Type B pancreatic cell (in vitro differentiated cells): ENCODE measurements around the gene NTM. TPM values are rescaled to one million over a fixed set of nuclear protein-coding genes. Genes with fewer than 3 reads are reported as not detected.

Experiments used
- DNase-seq: peaks from one replicate; pipeline ENCODE4 v3.0.0; 2021; ENCODE audit warnings: mixed read lengths; ENCODE audit not compliant: unreplicated experiment; ENCODE audit errors: extremely low spot score
- H3K27ac Mint-ChIP-seq: 2 replicates; pipeline ENCODE4 v1.8.0; 2021; ENCODE audit warnings: mild to moderate bottlenecking, mixed read lengths
- H3K27me3 Mint-ChIP-seq: 2 replicates; pipeline ENCODE4 v1.8.0; 2021; ENCODE audit warnings: mixed read lengths
- H3K36me3 Mint-ChIP-seq: 2 replicates; pipeline ENCODE4 v1.8.0; 2021; ENCODE audit warnings: mixed read lengths
- H3K4me1 Mint-ChIP-seq: one replicate; pipeline ENCODE4 v1.8.0; 2021; ENCODE audit warnings: mixed read lengths; ENCODE audit not compliant: unreplicated experiment
- H3K4me3 Mint-ChIP-seq: 2 replicates; pipeline ENCODE4 v1.8.0; 2021; ENCODE audit warnings: mild to moderate bottlenecking, mixed read lengths
- H3K9me3 Mint-ChIP-seq: 2 replicates; pipeline ENCODE4 v1.8.0; 2021; ENCODE audit warnings: mixed read lengths
- CTCF ChIP-seq: fragments of 200-600 bp; sonication (generic); conservative IDR thresholded peaks from 2 replicates; pipeline ENCODE4 v1.5.0; 2021; ENCODE audit warnings: antibody characterized with exemption, mild to moderate bottlenecking
- total RNA-seq: library from RNA; stranded (reverse); gene quantifications from 2 replicates; pipeline ENCODE4 v1.2.1, GENCODE V29; 2021; ENCODE audit warnings: low replicate concordance

NTM gene
- total RNA-seq, 1 donor from 2014 or later, result 19.2 TPM

- Mint-ChIP-seq H3K27ac (no peak overlapping the region), H3K4me1 (no peaks in the 10 kb centered on the region), H3K4me3 (no peak overlapping the region), H3K9me3 (no peaks in the 10 kb centered on the region), H3K36me3 (no peaks in the 10 kb centered on the region), H3K27me3 (peaks cover 56% of the 10 kb centered on the region)
- no peak for DNase-seq
- no peak for TF ChIP-seq CTCF
Observed at GRCh38 chr11:131850507-131850906, 480.1 kb downstream of the NTM start.

- H3K9me3 Mint-ChIP-seq, result no peaks in the 10 kb centered on the region
- no peak overlapping the region for H3K27ac Mint-ChIP-seq
- TF ChIP-seq CTCF, result no peak
- no peak overlapping the region for H3K4me3 Mint-ChIP-seq
- peaks cover 55% of the 10 kb centered on the region for H3K27me3 Mint-ChIP-seq
- DNase-seq, result no peak
- no peaks in the 10 kb centered on the region for H3K4me1 Mint-ChIP-seq
- H3K36me3 Mint-ChIP-seq, result no peaks in the 10 kb centered on the region
Observed at GRCh38 chr11:131851964-131852755, 481.7 kb downstream of the NTM start.

GRCh38 chr11:131852757-131853156 is 482.3 kb downstream of the NTM start:
- H3K27ac Mint-ChIP-seq, result no peak overlapping the region
- H3K36me3 Mint-ChIP-seq, result no peaks in the 10 kb centered on the region
- H3K4me1 Mint-ChIP-seq, result no peaks in the 10 kb centered on the region
- H3K27me3 Mint-ChIP-seq, result peaks cover 53% of the 10 kb centered on the region
- DNase-seq, result no peak
- no peaks in the 10 kb centered on the region for H3K9me3 Mint-ChIP-seq
- H3K4me3 Mint-ChIP-seq, result no peak overlapping the region
- TF ChIP-seq CTCF, result no peak

GRCh38 chr11:131854391-131854790 is 484.0 kb downstream of the NTM start:
- no peak overlapping the region for H3K4me3 Mint-ChIP-seq
- peaks cover 42% of the 10 kb centered on the region for H3K27me3 Mint-ChIP-seq

GRCh38 chr11:131855320-131855719 is 484.9 kb downstream of the NTM start:
- H3K27ac Mint-ChIP-seq, result no peak overlapping the region
- no peak for DNase-seq
- H3K27me3 Mint-ChIP-seq, result peaks cover 47% of the 10 kb centered on the region
- H3K4me1 Mint-ChIP-seq, result peaks cover 8% of the 10 kb centered on the region
- no peaks in the 10 kb centered on the region for H3K36me3 Mint-ChIP-seq
- no peaks in the 10 kb centered on the region for H3K9me3 Mint-ChIP-seq
- H3K4me3 Mint-ChIP-seq, result no peak overlapping the region
- no peak for TF ChIP-seq CTCF

More at GRCh38 chr11:131854391-131854790, 484.0 kb downstream of the NTM start:
- H3K9me3 Mint-ChIP-seq, result no peaks in the 10 kb centered on the region
- DNase-seq, result no peak
- no peaks in the 10 kb centered on the region for H3K36me3 Mint-ChIP-seq
- H3K4me1 Mint-ChIP-seq, result peaks cover under 1% of the 10 kb centered on the region
- no peak for TF ChIP-seq CTCF
- no peak overlapping the region for H3K27ac Mint-ChIP-seq
